ENCODE data around the gene TSPAN11. TPM values are rescaled to one million over a fixed set of nuclear protein-coding genes. Genes with fewer than 3 reads are reported as not detected.
"Not testable (repeated sequence)": the region's sequence is repeated elsewhere in the genome, so short reads cannot be mapped to it uniquely, and the experiment has no call there.

TSPAN11 gene
- polyA plus RNA-seq, 2 of the 4 experiments (the other 2 are of a cell fraction) = 0.01 to 0.06 TPM

DNA sequence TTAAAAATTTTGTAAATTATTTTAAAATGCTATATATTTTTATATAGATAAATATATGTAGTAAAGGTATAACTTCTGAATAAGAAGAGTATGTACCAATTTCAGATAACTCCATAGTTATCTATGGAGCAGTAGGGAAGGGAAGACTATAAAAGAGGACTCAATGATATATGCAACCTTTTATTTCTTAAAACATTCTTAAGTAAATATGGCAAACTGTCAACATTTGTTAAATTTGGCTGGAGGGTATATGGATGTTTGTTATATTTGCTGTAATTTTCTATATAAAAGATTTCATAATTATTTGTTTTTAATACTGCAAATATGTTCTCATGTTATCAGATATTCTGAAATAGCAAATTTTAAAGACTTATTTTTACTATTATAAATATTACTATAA is 38.3 kb upstream of the TSPAN11 start:
- FAIRE-seq (no peak), ATAC-seq (no peak), DNase-seq (ENCODE audit: low read depth in 1 of 2, low spot score in 1 of 2) (no peak)
- no peak overlapping the region for H3K4me3 ChIP-seq
- TF ChIP-seq RCOR1 (IDR thresholded peaks at IDR 0.05; ENCODE audit: low read depth, low read length) (no peak), NFE2L2 (conservative IDR thresholded peaks at IDR 0.05; ENCODE audit: low read length) (no peak), MYC (IDR thresholded peaks at IDR 0.05; ENCODE audit: borderline replicate concordance, low read length) (no peak), CHD4 (IDR thresholded peaks at IDR 0.05; ENCODE audit: borderline replicate concordance) (no peak), HOXA7 (CRISPR knock-in tag; IDR thresholded peaks at IDR 0.05) (no peak), ZC3H11A (IDR thresholded peaks at IDR 0.05) (no peak), CHD2 (IDR thresholded peaks at IDR 0.05; ENCODE audit: low read length, partially characterized antibody) (no peak), POLR2A (IDR thresholded peaks at IDR 0.05; ENCODE audit: low read length) (no peak), FOSB (CRISPR knock-in tag; IDR thresholded peaks at IDR 0.05) (no peak), GATA3 (IDR thresholded peaks at IDR 0.05; ENCODE audit: borderline replicate concordance) (no peak), ZFP36 (IDR thresholded peaks at IDR 0.05; ENCODE audit: borderline replicate concordance, partially characterized antibody) (no peak), ZNF302 (CRISPR knock-in tag; IDR thresholded peaks at IDR 0.05) (no peak), RARB (CRISPR knock-in tag; IDR thresholded peaks at IDR 0.05) (no peak), PBX3 (IDR thresholded peaks at IDR 0.05) (no peak)
- TF ChIP-seq, protein P1, sequence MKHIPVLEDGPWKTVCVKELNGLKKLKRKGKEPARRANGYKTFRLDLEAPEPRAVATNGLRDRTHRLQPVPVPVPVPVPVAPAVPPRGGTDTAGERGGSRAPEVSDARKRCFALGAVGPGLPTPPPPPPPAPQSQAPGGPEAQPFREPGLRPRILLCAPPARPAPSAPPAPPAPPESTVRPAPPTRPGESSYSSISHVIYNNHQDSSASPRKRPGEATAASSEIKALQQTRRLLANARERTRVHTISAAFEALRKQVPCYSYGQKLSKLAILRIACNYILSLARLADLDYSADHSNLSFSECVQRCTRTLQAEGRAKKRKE (CRISPR knock-in tag; IDR thresholded peaks at IDR 0.05; ENCODE audit: low read depth) = no peak
- TF ChIP-seq, protein P2, sequence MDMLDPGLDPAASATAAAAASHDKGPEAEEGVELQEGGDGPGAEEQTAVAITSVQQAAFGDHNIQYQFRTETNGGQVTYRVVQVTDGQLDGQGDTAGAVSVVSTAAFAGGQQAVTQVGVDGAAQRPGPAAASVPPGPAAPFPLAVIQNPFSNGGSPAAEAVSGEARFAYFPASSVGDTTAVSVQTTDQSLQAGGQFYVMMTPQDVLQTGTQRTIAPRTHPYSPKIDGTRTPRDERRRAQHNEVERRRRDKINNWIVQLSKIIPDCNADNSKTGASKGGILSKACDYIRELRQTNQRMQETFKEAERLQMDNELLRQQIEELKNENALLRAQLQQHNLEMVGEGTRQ (IDR thresholded peaks at IDR 0.05) = no peak
- TF ChIP-seq, protein P3, sequence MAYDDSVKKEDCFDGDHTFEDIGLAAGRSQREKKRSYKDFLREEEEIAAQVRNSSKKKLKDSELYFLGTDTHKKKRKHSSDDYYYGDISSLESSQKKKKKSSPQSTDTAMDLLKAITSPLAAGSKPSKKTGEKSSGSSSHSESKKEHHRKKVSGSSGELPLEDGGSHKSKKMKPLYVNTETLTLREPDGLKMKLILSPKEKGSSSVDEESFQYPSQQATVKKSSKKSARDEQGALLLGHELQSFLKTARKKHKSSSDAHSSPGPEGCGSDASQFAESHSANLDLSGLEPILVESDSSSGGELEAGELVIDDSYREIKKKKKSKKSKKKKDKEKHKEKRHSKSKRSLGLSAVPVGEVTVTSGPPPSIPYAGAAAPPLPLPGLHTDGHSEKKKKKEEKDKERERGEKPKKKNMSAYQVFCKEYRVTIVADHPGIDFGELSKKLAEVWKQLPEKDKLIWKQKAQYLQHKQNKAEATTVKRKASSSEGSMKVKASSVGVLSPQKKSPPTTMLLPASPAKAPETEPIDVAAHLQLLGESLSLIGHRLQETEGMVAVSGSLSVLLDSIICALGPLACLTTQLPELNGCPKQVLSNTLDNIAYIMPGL (CRISPR knock-in tag; IDR thresholded peaks at IDR 0.05; ENCODE audit: borderline replicate concordance) = no peak
- ChIA-PET POLR2A (no interaction called here), CTCF (no interaction called here)
- peaks cover 14% of the 10 kb centered on the region; the same call in 2 of the 3 replicates for H3K9me3 ChIP-seq
- H3K4me1 ChIP-seq = no peaks in the 10 kb centered on the region
- H3K4me2 ChIP-seq = no peak overlapping the region
- no peak overlapping the region for H3K27ac ChIP-seq

DNA sequence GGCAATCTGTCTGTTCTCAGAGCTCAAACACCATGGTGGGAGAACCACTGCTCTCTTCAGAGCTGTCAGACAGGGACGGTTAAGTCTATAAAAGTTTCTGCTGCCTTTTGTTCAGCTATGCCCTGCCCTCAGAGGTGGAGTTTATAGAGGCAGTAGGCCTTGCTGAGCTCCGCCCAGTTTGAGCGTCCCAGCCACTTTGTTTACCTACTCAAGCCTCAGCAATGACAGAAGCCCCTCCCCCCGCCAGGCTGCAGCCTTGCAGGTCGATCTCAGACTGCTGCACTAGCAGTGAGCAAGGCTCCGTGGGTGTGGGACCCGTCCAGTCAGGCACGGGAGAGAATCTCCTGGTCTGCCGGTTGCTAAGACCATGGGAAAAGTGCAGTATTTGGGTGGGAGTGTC is 32.0 kb upstream of the TSPAN11 start:
- CTCF ChIA-PET = interaction anchor here (1.2 to 1.9 kb wide), 2 partner anchors 9 to 12 kb away, joined by 4 to 5 read pairs; no protein-coding TSS in a partner anchor
- H3K4me2 ChIP-seq; H3K27ac ChIP-seq; H3K9me3 ChIP-seq; FAIRE-seq; POLR2A ChIA-PET; H3K4me3 ChIP-seq; ATAC-seq; DNase-seq (ENCODE audit: low read depth in 1 of 2, low spot score in 1 of 2); H3K4me1 ChIP-seq: not testable (repeated sequence)
- 32% methylated on average over 9 of the region's 9 CpGs for WGBS (ENCODE audit: missing lambda C conversion rate)

- ATAC-seq = no peak
- WGBS (ENCODE audit: missing lambda C conversion rate) = 31% methylated on average over 3 of the region's 3 CpGs
Measured at GRCh38 chr12:30896461-30896860, 30.1 kb upstream of the TSPAN11 start.

More at GRCh38 chr12:30896461-30896860, 30.1 kb upstream of the TSPAN11 start:
- H3K4me3 ChIP-seq = no peak overlapping the region
- POLR2A ChIA-PET = no interaction called here
- TF ChIP-seq, protein P4, sequence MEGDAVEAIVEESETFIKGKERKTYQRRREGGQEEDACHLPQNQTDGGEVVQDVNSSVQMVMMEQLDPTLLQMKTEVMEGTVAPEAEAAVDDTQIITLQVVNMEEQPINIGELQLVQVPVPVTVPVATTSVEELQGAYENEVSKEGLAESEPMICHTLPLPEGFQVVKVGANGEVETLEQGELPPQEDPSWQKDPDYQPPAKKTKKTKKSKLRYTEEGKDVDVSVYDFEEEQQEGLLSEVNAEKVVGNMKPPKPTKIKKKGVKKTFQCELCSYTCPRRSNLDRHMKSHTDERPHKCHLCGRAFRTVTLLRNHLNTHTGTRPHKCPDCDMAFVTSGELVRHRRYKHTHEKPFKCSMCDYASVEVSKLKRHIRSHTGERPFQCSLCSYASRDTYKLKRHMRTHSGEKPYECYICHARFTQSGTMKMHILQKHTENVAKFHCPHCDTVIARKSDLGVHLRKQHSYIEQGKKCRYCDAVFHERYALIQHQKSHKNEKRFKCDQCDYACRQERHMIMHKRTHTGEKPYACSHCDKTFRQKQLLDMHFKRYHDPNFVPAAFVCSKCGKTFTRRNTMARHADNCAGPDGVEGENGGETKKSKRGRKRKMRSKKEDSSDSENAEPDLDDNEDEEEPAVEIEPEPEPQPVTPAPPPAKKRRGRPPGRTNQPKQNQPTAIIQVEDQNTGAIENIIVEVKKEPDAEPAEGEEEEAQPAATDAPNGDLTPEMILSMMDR (IDR thresholded peaks at IDR 0.05) = no peak
- TF ChIP-seq FOXS1 (CRISPR knock-in tag; IDR thresholded peaks at IDR 0.05) = no peak
- TF ChIP-seq NR3C1 (IDR thresholded peaks at IDR 0.05) = no peak
- no peak for TF ChIP-seq HDAC2 (IDR thresholded peaks at IDR 0.05)
- no peak for TF ChIP-seq KDM5A (IDR thresholded peaks at IDR 0.05)
- TF ChIP-seq CBX8 (IDR thresholded peaks at IDR 0.05) = no peak
- TF ChIP-seq ZNF302 (CRISPR knock-in tag; IDR thresholded peaks at IDR 0.05) = no peak
- TF ChIP-seq FOSB (CRISPR knock-in tag; IDR thresholded peaks at IDR 0.05) = no peak
- TF ChIP-seq RNF2 (IDR thresholded peaks at IDR 0.05; ENCODE audit: borderline replicate concordance, low read depth) = no peak
- TF ChIP-seq POLR2AphosphoS2 (conservative IDR thresholded peaks at IDR 0.05; ENCODE audit: low read length) = no peak
- H3K27ac ChIP-seq = no peak overlapping the region
- no peaks in the 10 kb centered on the region for H3K4me1 ChIP-seq
- H3K9me3 ChIP-seq = no peaks in the 10 kb centered on the region
- FAIRE-seq (no peak), DNase-seq (ENCODE audit: low read depth in 1 of 2, low spot score in 1 of 2) (no peak)
- CTCF ChIA-PET = no interaction called here
- H3K4me2 ChIP-seq = no peak overlapping the region

All from A549 (cell line).